HL-60 (cell line): ENCODE results near the gene CHID1.

Experiments
- DNase-seq, 2 experiments: peaks; one replicate each; pipeline ENCODE4 v3.0.0-alpha.2; 2010 to 2020; ENCODE audit warnings: low read depth in 1 of 2, low spot score in 1 of 2
- H3K27ac ChIP-seq: fragments of 250-450 bp; sonication (Bioruptor Pico); replicated peaks from 2 replicates; pipeline ENCODE4 v1.5.1; 2020; ENCODE audit warnings: mild to moderate bottlenecking, moderate library complexity
- H3K27me3 ChIP-seq: fragments of 250-450 bp; sonication (Bioruptor Pico); 2 replicates; pipeline ENCODE4 v1.5.1; 2021; ENCODE audit warnings: mild to moderate bottlenecking, moderate library complexity; ENCODE audit not compliant: insufficient read depth, poor library complexity, severe bottlenecking
- H3K4me3 ChIP-seq: replicated peaks from 2 replicates; pipeline ENCODE4 v1.5.1; 2011; ENCODE audit warnings: mild to moderate bottlenecking, control low read depth, low read length; ENCODE audit not compliant: insufficient read depth
- GABPA ChIP-seq: IDR thresholded peaks from 2 replicates; pipeline ENCODE4 v1.6.1; 2012; ENCODE audit warnings: low read depth
- POLR2AphosphoS5 ChIP-seq: IDR thresholded peaks from 2 replicates; pipeline ENCODE4 v1.6.1; 2012; ENCODE audit warnings: low read depth
- SPI1 ChIP-seq: IDR thresholded peaks from 2 replicates; pipeline ENCODE4 v1.6.1; 2012; ENCODE audit warnings: low read depth, mild to moderate bottlenecking, borderline replicate concordance
- TF ChIP-seq, protein P1 (sequence below): IDR thresholded peaks from 2 replicates; pipeline ENCODE4 v1.6.1; 2012; ENCODE audit warnings: low read depth; ENCODE audit not compliant: insufficient replicate concordance
- TF ChIP-seq, protein P2 (sequence below): IDR thresholded peaks from one replicate; pipeline ENCODE4 v1.5.1; 2011; ENCODE audit warnings: low read length, control low read depth, inconsistent platforms; ENCODE audit not compliant: insufficient read depth

CHID1 gene

GRCh38 chr11:932435-932834 is 21.8 kb upstream of the CHID1 start:
- Histone ChIP-seq H3K27me3 (no peaks in the 10 kb centered on the region), H3K27ac (no peak overlapping the region), H3K4me3 (no peak overlapping the region)
- no peak for DNase-seq
- TF ChIP-seq, protein P1, sequence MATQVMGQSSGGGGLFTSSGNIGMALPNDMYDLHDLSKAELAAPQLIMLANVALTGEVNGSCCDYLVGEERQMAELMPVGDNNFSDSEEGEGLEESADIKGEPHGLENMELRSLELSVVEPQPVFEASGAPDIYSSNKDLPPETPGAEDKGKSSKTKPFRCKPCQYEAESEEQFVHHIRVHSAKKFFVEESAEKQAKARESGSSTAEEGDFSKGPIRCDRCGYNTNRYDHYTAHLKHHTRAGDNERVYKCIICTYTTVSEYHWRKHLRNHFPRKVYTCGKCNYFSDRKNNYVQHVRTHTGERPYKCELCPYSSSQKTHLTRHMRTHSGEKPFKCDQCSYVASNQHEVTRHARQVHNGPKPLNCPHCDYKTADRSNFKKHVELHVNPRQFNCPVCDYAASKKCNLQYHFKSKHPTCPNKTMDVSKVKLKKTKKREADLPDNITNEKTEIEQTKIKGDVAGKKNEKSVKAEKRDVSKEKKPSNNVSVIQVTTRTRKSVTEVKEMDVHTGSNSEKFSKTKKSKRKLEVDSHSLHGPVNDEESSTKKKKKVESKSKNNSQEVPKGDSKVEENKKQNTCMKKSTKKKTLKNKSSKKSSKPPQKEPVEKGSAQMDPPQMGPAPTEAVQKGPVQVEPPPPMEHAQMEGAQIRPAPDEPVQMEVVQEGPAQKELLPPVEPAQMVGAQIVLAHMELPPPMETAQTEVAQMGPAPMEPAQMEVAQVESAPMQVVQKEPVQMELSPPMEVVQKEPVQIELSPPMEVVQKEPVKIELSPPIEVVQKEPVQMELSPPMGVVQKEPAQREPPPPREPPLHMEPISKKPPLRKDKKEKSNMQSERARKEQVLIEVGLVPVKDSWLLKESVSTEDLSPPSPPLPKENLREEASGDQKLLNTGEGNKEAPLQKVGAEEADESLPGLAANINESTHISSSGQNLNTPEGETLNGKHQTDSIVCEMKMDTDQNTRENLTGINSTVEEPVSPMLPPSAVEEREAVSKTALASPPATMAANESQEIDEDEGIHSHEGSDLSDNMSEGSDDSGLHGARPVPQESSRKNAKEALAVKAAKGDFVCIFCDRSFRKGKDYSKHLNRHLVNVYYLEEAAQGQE = no peak
- TF ChIP-seq POLR2AphosphoS5 = no peak
- TF ChIP-seq, protein P2, sequence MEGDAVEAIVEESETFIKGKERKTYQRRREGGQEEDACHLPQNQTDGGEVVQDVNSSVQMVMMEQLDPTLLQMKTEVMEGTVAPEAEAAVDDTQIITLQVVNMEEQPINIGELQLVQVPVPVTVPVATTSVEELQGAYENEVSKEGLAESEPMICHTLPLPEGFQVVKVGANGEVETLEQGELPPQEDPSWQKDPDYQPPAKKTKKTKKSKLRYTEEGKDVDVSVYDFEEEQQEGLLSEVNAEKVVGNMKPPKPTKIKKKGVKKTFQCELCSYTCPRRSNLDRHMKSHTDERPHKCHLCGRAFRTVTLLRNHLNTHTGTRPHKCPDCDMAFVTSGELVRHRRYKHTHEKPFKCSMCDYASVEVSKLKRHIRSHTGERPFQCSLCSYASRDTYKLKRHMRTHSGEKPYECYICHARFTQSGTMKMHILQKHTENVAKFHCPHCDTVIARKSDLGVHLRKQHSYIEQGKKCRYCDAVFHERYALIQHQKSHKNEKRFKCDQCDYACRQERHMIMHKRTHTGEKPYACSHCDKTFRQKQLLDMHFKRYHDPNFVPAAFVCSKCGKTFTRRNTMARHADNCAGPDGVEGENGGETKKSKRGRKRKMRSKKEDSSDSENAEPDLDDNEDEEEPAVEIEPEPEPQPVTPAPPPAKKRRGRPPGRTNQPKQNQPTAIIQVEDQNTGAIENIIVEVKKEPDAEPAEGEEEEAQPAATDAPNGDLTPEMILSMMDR = no peak
- no peak for TF ChIP-seq GABPA
- TF ChIP-seq SPI1 = no peak

DNA sequence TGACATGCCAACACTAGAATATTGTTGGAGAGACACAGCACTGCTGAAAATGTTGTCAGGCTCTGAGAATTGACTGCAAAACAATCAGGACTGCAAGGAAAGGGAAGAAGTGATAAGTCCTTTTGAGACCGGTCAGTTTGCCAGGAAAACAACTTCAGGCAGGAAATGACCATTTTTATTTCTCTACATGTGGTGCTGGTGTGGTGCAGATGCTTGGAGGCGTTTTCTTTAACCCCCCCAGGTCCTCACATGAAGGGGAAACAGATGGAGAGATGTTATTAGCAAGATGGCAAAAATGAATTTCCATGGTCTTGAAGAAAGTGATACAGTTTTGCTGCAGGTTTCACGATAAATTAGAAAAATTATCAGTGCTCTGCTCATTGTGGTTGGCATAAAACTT is 20.8 kb upstream of the CHID1 start:
- Histone ChIP-seq H3K4me3 (no peak overlapping the region), H3K27me3 (no peaks in the 10 kb centered on the region), H3K27ac (no peak overlapping the region)
- no peak for DNase-seq
- TF ChIP-seq SPI1 (no peak), POLR2AphosphoS5 (no peak), GABPA (no peak)
- TF ChIP-seq, protein P1 = no peak
- TF ChIP-seq, protein P2 = no peak

- no peak for DNase-seq
- no peak overlapping the region for H3K27ac ChIP-seq
- TF ChIP-seq POLR2AphosphoS5 (no peak), GABPA (no peak), SPI1 (no peak)
- TF ChIP-seq, protein P1 = no peak
- TF ChIP-seq, protein P2 = no peak
These were observed 18.8 kb upstream of the CHID1 start for GRCh38 chr11:929405-929804.

More at GRCh38 chr11:929405-929804, 18.8 kb upstream of the CHID1 start:
- H3K4me3 ChIP-seq = no peak overlapping the region
- H3K27me3 ChIP-seq = no peaks in the 10 kb centered on the region
